Globus pallidus (tissue), 1 donor: Measurements from ENCODE around the gene SH2D3C.
"Not testable (repeated sequence)": the region's sequence is repeated elsewhere in the genome, so short reads cannot be mapped to it uniquely, and the experiment has no call there.

Source experiments
- DNase-seq: peaks from one replicate; pipeline ENCODE4 v3.0.0-alpha.2; 2015; ENCODE audit warnings: low spot score

SH2D3C gene

GRCh38 chr9:127785023-127785932 is 6.8 kb upstream of the SH2D3C start:
- peak; percentile 82 for DNase-seq

- peak; percentile 33 for DNase-seq
Measured at GRCh38 chr9:127783111-127784008, 4.9 kb upstream of the SH2D3C start.

- no peak for DNase-seq
Measured at GRCh38 chr9:127781806-127782205, 3.3 kb upstream of the SH2D3C start.

- DNase-seq: not testable (repeated sequence)
Measured at GRCh38 chr9:127780909-127781308, 2.4 kb upstream of the SH2D3C start.

GRCh38 chr9:127780126-127780885 is 1.8 kb upstream of the SH2D3C start:
- DNase-seq: peak; percentile 79

- DNase-seq: no peak
Measured at GRCh38 chr9:127779136-127779981, 893 bp upstream of the SH2D3C start.

- DNase-seq: no peak
Measured at GRCh38 chr9:127777368-127777980, 992 bp downstream of the SH2D3C start.

- DNase-seq: no peak
Measured at GRCh38 chr9:127776924-127777289, 1.6 kb downstream of the SH2D3C start.

GRCh38 chr9:127776195-127776923 is 2.1 kb downstream of the SH2D3C start:
- DNase-seq: no peak

- no peak for DNase-seq
Measured at GRCh38 chr9:127773981-127774380, 4.5 kb downstream of the SH2D3C start.

GRCh38 chr9:127773272-127773671 is 5.2 kb downstream of the SH2D3C start:
- DNase-seq: no peak

- DNase-seq: no peak
Measured at GRCh38 chr9:127772603-127773002, 5.9 kb downstream of the SH2D3C start.

GRCh38 chr9:127771570-127772189 is 6.8 kb downstream of the SH2D3C start:
- no peak for DNase-seq

- DNase-seq: peak; percentile 85
Measured at GRCh38 chr9:127770905-127771569, 7.4 kb downstream of the SH2D3C start.

- DNase-seq: no peak
Measured at GRCh38 chr9:127770583-127770904, 7.9 kb downstream of the SH2D3C start.

GRCh38 chr9:127769929-127770582 is 8.4 kb downstream of the SH2D3C start:
- DNase-seq: no peak

- DNase-seq: no peak
Measured at GRCh38 chr9:127769101-127769500, 9.4 kb downstream of the SH2D3C start.

- DNase-seq: no peak
Measured at GRCh38 chr9:127768698-127769097, 9.8 kb downstream of the SH2D3C start.

GRCh38 chr9:127767909-127768331 is 10.5 kb downstream of the SH2D3C start:
- DNase-seq: no peak
